PC-3 (cell line): Measurements from ENCODE around the gene TMEM123. TPM values are rescaled to one million over a fixed set of nuclear protein-coding genes. Genes with fewer than 3 reads are reported as not detected.

Source experiments
- ATAC-seq: fragments of 200-7000 bp; cut with Tn5 transposase; 2 replicates; pipeline ENCODE4 v1.9.1; 2020; ENCODE audit warnings: mild to moderate bottlenecking, moderate library complexity
- BruUV-seq: library from RNA; stranded (reverse); fragments of 400-500 nt; replicated peaks from 2 replicates; lab custom pipeline; 2021; lab: Mats Ljungman, UMichigan
- CTCF ChIA-PET: fragments of 300-600 bp; sonication (Branson Sonifier 250); formaldehyde crosslinking; loops from one replicate; lab custom pipeline; 2022; ENCODE audit warnings: antibody characterized with exemption; lab: Charles Lee
- POLR2A ChIA-PET: fragments of 300-600 bp; sonication (Branson Sonifier 250); formaldehyde crosslinking; loops from one replicate; lab custom pipeline; 2022; ENCODE audit warnings: antibody characterized with exemption; ENCODE audit not compliant: unreplicated experiment; lab: Charles Lee
- DNase-seq: peaks from one replicate; pipeline ENCODE4 v3.0.0-alpha.2; 2015
- H2AFZ ChIP-seq: fragments of 300-600 bp; sonication (generic); 2 replicates; pipeline ENCODE4 v1.6.0; 2016; ENCODE audit warnings: antibody characterized with exemption, low read length
- H3F3A ChIP-seq: fragments of 300-600 bp; sonication (generic); one replicate; pipeline ENCODE4 v1.6.0; 2017; ENCODE audit warnings: antibody characterized with exemption, low read length, control low read depth, mild to moderate bottlenecking; ENCODE audit not compliant: unreplicated experiment
- H3K27ac ChIP-seq: fragments of 300-600 bp; sonication (generic); 2 replicates; pipeline ENCODE4 v1.5.1; 2016; ENCODE audit warnings: mild to moderate bottlenecking, low read length
- H3K27me3 ChIP-seq: fragments of 300-600 bp; sonication (generic); 2 replicates; pipeline ENCODE4 v1.6.1; 2016; ENCODE audit warnings: low read length, mixed read lengths
- H3K36me3 ChIP-seq: fragments of 300-600 bp; sonication (generic); 2 replicates; pipeline ENCODE4 v1.6.1; 2016; ENCODE audit warnings: low read depth, mixed run types, low read length, mixed read lengths
- H3K4me1 ChIP-seq: fragments of 300-600 bp; sonication (generic); 2 replicates; pipeline ENCODE4 v1.5.1; 2016; ENCODE audit warnings: low read length; ENCODE audit not compliant: insufficient read depth
- H3K4me2 ChIP-seq: fragments of 300-600 bp; sonication (generic); 2 replicates; pipeline ENCODE4 v1.6.0; 2016; ENCODE audit warnings: low read length
- H3K4me3 ChIP-seq: fragments of 300-600 bp; sonication (generic); 2 replicates; pipeline ENCODE4 v1.5.1; 2016; ENCODE audit warnings: mild to moderate bottlenecking, low read length, mixed read lengths
- H3K79me2 ChIP-seq: fragments of 300-600 bp; sonication (generic); 2 replicates; pipeline ENCODE4 v1.6.1; 2017; ENCODE audit warnings: low read length, mixed read lengths
- H3K9ac ChIP-seq: fragments of 300-600 bp; sonication (generic); 2 replicates; pipeline ENCODE4 v1.6.0; 2016; ENCODE audit warnings: mild to moderate bottlenecking, low read length
- H3K9me2 ChIP-seq: fragments of 300-600 bp; sonication (generic); replicated peaks from 2 replicates; pipeline ENCODE4 v1.6.1; 2016; ENCODE audit warnings: mixed run types, low read length, mixed read lengths
- H3K9me3 ChIP-seq: fragments of 300-600 bp; sonication (generic); 2 replicates; pipeline ENCODE4 v1.6.1; 2016; ENCODE audit warnings: low read length, mixed read lengths
- H4K20me1 ChIP-seq: fragments of 300-600 bp; sonication (generic); 2 replicates; pipeline ENCODE4 v1.6.1; 2016; ENCODE audit warnings: low read length, mixed read lengths
- EZH2 ChIP-seq: fragments of 300-600 bp; sonication (generic); IDR thresholded peaks from one replicate; pipeline ENCODE4 v1.6.1; 2017; ENCODE audit warnings: antibody characterized with exemption, mild to moderate bottlenecking, low read length; ENCODE audit not compliant: unreplicated experiment
- EZH2phosphoT487 ChIP-seq: fragments of 300-600 bp; sonication (generic); IDR thresholded peaks from 2 replicates; pipeline ENCODE4 v1.6.1; 2018; ENCODE audit warnings: mild to moderate bottlenecking, antibody characterized with exemption, low read length, borderline replicate concordance
- intact Hi-C: fragments of 100-400 bp; cut with micrococcal nuclease; formaldehyde crosslinking; loops from 2 replicates; pipeline ENCODE4 v1.9.0; 2023
- total RNA-seq: library from RNA; depleted of rRNA; stranded (reverse); fragments of >200 nt; gene quantifications from 2 replicates; pipeline ENCODE4 v1.2.3, GENCODE V29; 2014
- TF ChIP-seq, protein P1 (sequence below): fragments of 300-600 bp; sonication (generic); conservative IDR thresholded peaks from 2 replicates; pipeline ENCODE4 v1.5.1; 2017; ENCODE audit warnings: antibody characterized with exemption, low read depth, mild to moderate bottlenecking, low read length

TMEM123 gene
- total RNA-seq, 1 experiment from 2014 or later, result 163 TPM

DNA sequence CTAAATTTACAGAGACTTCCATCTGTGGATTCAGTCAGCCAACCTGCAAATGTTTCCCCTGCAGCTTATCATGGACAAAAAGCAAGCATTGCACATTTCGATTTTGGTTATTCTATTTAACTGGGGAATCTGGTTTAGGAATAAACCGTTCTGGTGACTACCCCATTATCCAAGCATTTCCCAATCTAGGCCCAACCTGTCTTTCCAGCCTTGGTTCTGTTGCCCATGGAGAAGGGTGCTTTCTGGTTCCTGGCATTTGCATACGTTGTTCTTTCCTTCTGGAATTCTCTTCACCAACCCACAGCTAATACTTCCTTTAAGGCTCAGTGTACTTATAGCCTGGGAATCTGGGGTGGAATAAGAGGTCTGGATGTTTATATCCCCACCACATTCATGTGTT lies 1.4 kb upstream of the TMEM123 start:
- DNase-seq (no peak), ATAC-seq (no peak)
- Histone ChIP-seq H3K9me3 (no peaks in the 10 kb centered on the region), H3K4me2 (peak overlapping the region; percentile 86), H3K9me2 (no peaks in the 10 kb centered on the region), H3K4me1 (peaks cover 60% of the 10 kb centered on the region), H3K79me2 (peaks cover 45% of the 10 kb centered on the region), H2AFZ (no peak overlapping the region), H3K27ac (no peak overlapping the region), H3F3A (no peaks in the 10 kb centered on the region), H3K27me3 (no peaks in the 10 kb centered on the region), H3K4me3 (no peak overlapping the region), H3K9ac (no peak overlapping the region), H3K36me3 (no peaks in the 10 kb centered on the region), H4K20me1 (peaks cover 24% of the 10 kb centered on the region)
- ChIA-PET CTCF (no interaction called here), POLR2A (no interaction called here)
- TF ChIP-seq EZH2 (no peak), EZH2phosphoT487 (no peak)
- TF ChIP-seq, protein P1, sequence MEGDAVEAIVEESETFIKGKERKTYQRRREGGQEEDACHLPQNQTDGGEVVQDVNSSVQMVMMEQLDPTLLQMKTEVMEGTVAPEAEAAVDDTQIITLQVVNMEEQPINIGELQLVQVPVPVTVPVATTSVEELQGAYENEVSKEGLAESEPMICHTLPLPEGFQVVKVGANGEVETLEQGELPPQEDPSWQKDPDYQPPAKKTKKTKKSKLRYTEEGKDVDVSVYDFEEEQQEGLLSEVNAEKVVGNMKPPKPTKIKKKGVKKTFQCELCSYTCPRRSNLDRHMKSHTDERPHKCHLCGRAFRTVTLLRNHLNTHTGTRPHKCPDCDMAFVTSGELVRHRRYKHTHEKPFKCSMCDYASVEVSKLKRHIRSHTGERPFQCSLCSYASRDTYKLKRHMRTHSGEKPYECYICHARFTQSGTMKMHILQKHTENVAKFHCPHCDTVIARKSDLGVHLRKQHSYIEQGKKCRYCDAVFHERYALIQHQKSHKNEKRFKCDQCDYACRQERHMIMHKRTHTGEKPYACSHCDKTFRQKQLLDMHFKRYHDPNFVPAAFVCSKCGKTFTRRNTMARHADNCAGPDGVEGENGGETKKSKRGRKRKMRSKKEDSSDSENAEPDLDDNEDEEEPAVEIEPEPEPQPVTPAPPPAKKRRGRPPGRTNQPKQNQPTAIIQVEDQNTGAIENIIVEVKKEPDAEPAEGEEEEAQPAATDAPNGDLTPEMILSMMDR, result no peak
- no TSS peak for BruUV-seq
- intact Hi-C loops, result loop anchor here (2.0 to 5.0 kb wide), 2 partner anchors 107 to 158 kb away; partner anchors contain the start of gene BIRC2

DNA sequence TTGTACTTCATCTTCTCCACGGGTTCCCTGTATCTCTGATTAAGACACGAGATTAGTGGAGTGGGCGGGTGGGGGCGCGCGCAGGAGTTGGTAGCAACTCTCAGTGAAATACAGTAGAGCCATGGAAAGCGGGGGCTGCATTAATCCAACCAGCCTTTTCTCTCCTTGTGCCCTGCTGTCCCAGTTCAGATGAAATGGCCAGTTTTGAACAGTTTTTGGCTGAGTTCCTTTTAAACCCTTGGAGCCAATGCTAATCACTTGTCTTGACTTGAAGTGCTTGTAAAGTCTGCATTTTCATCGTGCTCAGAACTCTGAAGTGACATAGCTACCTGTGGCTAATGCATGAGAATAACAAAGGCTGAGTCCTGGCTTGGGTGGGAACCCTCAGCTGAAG lies 734 bp upstream of the TMEM123 start:
- ChIA-PET POLR2A (no interaction called here), CTCF (no interaction called here)
- Histone ChIP-seq H2AFZ (peak overlapping the region; percentile 90), H3K4me3 (peak overlapping the region; percentile 81), H3K9ac (peak overlapping the region; percentile 86), H3K79me2 (peaks cover 51% of the 10 kb centered on the region), H3K9me3 (no peaks in the 10 kb centered on the region), H4K20me1 (peaks cover 30% of the 10 kb centered on the region), H3K27me3 (no peaks in the 10 kb centered on the region), H3K27ac (peak overlapping the region; percentile 65), H3F3A (no peaks in the 10 kb centered on the region), H3K36me3 (peaks cover 5% of the 10 kb centered on the region), H3K4me2 (peak overlapping the region; percentile 86), H3K4me1 (peaks cover 60% of the 10 kb centered on the region), H3K9me2 (no peaks in the 10 kb centered on the region)
- intact Hi-C loops, result loop anchor here (2.0 to 5.0 kb wide), 2 partner anchors 106 to 159 kb away; partner anchors contain the start of gene BIRC2
- TF ChIP-seq, protein P1, result no peak
- TF ChIP-seq EZH2phosphoT487 (no peak), EZH2 (no peak)
- no TSS peak for BruUV-seq
- ATAC-seq (peak; percentile 3), DNase-seq (peak; percentile 42)

DNA sequence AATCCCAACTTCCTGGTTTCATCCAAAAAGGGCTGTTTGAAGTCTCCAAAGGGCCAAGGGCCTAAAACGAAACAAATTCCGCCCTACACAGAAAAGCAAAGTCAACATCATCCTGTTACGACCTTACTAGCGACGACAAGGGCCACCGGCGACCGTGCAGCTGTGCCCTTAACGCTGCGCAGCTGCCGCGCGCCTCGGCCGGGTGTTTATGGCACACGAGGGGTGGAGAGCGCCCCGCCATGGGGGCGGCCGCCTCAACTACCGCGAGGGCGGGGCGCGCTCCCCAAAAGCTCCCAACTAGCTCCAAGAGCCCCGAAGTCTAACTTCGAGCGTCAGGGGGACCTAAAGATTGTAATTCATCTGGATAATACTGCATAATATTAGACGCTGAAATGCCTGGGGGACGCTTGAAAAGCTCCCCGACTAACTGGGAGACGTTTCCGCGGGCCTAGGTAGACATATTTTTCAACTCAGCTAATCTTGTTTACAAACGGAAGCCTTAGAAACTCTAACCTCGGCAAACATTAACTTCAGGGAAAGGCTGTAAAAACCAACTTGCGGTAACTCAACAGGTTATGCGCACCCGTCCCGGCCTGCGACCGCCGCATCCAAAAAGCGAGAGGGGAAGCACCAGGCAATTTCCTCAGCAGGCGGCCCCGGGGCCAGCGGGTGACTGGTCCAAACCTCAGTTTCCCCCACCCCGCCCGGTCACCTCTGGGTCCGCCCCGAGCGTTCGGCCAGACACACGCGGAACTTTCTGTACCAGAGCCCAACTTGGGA lies 694 bp downstream of the TMEM123 start:
- H3K4me1 ChIP-seq, result peaks cover 56% of the 10 kb centered on the region
- CTCF ChIA-PET, result interaction anchor here (0.6 to 0.9 kb wide), 2 partner anchors 15 to 278 kb away, joined by 3 read pairs; no protein-coding TSS in a partner anchor

More for the DNA sequence above, 694 bp downstream of the TMEM123 start:
- POLR2A ChIA-PET, result interaction anchor here (0.6 to 0.7 kb wide), 2 partner anchors 36 to 660 kb away, joined by 3 to 4 read pairs; no protein-coding TSS in a partner anchor
- ATAC-seq (peak; percentile 49), DNase-seq (peak; percentile 67)
- Histone ChIP-seq H3K27ac (peak overlapping the region; percentile 65), H3K27me3 (no peaks in the 10 kb centered on the region), H3K9ac (peak overlapping the region; percentile 86), H3K9me3 (no peaks in the 10 kb centered on the region), H3K79me2 (peaks cover 66% of the 10 kb centered on the region), H3K4me3 (peak overlapping the region; percentile 81), H3F3A (no peaks in the 10 kb centered on the region), H3K9me2 (no peaks in the 10 kb centered on the region), H4K20me1 (peaks cover 38% of the 10 kb centered on the region), H3K4me2 (peak overlapping the region; percentile 86), H2AFZ (peak overlapping the region; percentile 90), H3K36me3 (peaks cover 19% of the 10 kb centered on the region)
- no TSS peak for BruUV-seq
- intact Hi-C loops, result loop anchor here (1.0 to 5.0 kb wide), 4 partner anchors 17 to 160 kb away; partner anchors contain the start of gene BIRC2
- TF ChIP-seq, protein P1, result peak; percentile 44; the same call in 1 of the 2 replicates
- TF ChIP-seq EZH2, result no peak
- TF ChIP-seq EZH2phosphoT487, result no peak
